CD4-positive, alpha-beta T cell treated with Interleukin-6 at 100 ng/mL for 8 hours (primary cell): ENCODE results near the gene DNAH2.

Experiments used
- DNase-seq: peaks from one replicate; pipeline ENCODE4 v3.0.0-alpha.2; 2020; ENCODE audit warnings: mixed read lengths, low spot score

DNAH2 gene

GRCh38 chr17:7703584-7704479 is 13.7 kb upstream of the DNAH2 start:
- DNase-seq: no peak

DNA sequence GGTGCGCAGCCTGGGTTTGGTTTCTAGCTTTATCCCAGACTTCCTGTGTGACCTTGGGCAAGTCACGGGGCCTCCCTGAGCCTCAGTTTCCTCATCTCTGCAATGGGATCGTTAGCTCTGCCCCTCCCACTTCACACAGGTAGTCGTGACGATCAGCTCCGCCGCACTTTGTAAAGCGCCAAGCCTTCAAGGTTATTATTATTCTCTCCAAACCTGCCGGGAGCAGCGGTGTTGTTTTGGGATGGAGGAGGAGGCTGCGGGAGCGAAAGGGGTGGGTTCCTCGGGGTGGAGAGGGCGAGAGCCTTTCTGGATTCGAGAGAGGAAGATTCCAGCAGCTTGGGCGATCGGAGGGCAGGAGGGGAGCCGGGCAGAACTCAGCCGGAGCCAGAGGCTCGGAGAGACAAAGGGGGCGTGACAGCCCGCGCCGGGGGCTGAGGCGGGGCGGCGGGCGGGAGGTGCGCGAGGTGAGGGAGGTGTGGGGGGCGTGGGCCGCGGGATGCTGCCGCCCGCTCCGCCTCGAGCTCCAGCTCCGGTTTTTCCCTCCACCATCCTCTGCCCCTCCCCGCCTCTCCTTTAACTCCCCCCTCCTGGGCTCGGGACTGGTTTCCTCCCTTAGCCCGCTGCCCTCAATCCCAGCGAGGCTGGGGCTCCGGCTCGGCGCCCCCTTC is 12.8 kb upstream of the DNAH2 start, which contains the start of gene EFNB3:
Gene EFNB3, plus strand, starts transcription at position 602 of the 668 bp plus-strand sequence. CDS start 397 bp downstream, outside the sequence.
- DNase-seq: no peak

DNA sequence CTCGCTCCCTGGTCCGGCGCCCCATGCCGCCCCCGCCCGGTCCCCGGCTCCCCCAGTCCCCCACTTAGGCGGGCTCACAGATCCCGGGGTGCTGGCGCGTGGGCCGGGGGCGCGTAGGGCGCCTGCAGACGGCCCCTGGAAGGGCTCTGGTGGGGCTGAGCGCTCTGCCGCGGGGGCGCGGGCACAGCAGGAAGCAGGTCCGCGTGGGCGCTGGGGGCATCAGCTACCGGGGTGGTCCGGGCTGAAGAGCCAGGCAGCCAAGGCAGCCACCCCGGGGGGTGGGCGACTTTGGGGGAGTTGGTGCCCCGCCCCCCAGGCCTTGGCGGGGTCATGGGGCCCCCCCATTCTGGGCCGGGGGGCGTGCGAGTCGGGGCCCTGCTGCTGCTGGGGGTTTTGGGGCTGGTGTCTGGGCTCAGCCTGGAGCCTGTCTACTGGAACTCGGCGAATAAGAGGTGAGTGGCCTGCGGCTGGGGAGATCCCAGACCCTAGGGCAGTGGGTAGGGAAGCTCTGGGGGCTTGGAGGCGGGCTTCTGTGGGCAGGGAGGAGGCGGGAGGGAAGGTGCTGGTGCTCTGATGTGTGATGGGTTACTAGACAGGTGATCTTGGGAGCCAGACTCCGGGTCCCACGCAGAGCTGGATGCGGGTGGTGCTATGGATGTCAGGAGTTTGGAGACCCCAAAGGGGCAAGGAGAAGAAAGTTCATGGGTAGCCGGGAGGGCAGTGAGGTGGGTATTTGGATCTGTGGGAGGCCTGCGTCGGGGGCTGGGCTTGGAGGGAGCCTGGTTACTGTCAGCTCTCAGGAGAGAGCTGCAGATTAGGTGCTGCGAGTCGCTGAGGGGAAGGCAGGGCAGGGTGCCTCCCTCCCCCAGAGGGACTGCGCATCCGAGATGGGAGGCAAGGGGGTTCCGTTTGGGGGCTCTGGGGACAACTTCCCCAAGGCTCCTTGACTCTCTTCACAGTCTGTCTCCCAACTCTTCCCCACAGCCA is 12.0 kb upstream of the DNAH2 start:
- no peak for DNase-seq

DNA sequence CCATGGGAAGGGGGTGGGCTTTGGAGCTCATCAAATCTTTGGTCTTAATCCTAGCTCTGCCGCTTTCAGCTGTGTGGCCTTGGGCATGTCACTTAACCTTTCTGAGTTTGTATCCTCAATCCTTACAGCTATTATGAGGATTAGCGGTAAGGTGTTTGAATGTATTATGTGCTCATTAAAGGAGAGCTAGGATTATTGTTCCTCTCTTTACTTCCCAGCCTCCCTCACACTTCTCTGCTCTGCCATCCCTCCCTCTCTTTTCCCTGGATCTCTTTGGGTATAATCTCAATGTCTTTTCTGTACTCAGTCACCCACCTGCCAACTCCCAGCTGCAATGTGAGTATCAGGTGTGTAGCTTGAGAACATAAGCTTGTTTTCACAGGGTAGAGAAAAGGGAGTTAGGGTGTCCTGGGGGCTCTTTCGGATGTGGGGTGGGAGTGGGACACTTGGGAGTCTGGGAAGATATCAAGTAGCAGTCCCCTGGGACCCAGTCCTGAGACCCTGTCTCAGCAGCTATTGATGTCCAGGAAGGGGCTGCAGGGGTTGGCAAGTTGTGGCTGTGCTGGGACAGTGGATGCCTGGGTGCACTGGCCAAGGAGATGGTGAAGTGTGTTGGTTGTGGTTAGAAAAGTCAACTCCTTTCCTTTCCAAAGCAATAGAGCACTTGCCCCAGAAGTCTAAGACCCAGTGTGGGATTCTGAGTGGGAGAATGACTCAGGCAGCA is 10.8 kb upstream of the DNAH2 start:
- no peak for DNase-seq

DNA sequence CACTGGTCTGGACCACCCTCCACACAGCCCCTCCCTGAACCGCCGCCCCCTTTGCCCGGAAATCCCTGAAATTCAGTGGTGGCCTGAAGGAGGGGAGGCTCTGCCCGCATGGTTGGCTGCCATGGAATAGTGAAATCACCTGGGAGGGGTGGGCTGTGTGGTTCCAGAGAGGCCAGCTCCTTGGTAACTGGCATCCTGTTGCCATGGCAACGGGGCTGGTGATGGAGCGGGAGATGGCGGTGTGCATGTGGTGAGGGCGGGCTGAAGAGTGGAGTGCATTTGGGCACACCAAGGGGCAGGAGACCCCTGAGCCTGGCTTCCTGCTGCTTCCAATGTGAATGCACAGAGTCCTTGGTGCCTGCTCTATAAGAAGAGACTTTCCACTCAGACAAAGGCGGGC is 10.1 kb upstream of the DNAH2 start:
- DNase-seq: no peak

GRCh38 chr17:7707858-7708750 is 9.4 kb upstream of the DNAH2 start:
- no peak for DNase-seq

GRCh38 chr17:7709031-7709430 is 8.5 kb upstream of the DNAH2 start:
- DNase-seq: no peak

- no peak for DNase-seq
Observed at GRCh38 chr17:7710301-7710700, 7.2 kb upstream of the DNAH2 start.

GRCh38 chr17:7711051-7711755 is 6.3 kb upstream of the DNAH2 start:
- no peak for DNase-seq

DNA sequence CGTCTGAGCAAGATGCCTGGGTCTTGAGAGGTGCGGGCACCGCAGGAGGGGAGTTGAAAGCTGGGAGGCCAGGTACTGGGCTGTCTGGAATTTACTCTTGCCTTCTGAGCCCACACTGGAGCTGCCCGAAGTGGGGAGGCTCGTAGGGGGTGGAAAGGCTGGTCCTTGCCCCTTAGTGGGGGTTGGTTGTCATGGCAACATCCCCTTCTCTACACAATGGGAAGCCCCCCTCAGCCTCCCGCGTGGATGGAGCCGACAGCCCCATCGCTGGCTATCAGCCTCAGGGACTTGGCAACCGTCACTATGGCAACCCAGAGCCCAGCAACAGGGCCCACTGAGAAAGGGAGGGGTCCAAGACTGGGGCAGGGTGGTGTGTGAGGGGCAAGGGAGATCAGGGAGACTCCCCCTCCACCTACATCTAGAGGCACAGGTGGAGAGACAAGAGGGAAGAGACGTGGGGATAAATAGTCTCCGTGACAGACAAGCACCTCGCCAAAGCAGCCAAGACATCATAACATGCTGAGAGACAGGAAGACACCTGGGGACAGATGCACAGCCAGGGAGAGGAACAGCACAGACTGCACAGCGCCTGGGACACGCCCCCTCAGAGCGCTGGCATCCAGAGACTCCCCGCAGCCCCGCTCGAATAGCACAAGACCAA is 5.3 kb upstream of the DNAH2 start:
- no peak for DNase-seq

- no peak for DNase-seq
Observed at GRCh38 chr17:7713782-7714181, 3.8 kb upstream of the DNAH2 start.

GRCh38 chr17:7714721-7715594 is 2.6 kb upstream of the DNAH2 start:
- no peak for DNase-seq

DNA sequence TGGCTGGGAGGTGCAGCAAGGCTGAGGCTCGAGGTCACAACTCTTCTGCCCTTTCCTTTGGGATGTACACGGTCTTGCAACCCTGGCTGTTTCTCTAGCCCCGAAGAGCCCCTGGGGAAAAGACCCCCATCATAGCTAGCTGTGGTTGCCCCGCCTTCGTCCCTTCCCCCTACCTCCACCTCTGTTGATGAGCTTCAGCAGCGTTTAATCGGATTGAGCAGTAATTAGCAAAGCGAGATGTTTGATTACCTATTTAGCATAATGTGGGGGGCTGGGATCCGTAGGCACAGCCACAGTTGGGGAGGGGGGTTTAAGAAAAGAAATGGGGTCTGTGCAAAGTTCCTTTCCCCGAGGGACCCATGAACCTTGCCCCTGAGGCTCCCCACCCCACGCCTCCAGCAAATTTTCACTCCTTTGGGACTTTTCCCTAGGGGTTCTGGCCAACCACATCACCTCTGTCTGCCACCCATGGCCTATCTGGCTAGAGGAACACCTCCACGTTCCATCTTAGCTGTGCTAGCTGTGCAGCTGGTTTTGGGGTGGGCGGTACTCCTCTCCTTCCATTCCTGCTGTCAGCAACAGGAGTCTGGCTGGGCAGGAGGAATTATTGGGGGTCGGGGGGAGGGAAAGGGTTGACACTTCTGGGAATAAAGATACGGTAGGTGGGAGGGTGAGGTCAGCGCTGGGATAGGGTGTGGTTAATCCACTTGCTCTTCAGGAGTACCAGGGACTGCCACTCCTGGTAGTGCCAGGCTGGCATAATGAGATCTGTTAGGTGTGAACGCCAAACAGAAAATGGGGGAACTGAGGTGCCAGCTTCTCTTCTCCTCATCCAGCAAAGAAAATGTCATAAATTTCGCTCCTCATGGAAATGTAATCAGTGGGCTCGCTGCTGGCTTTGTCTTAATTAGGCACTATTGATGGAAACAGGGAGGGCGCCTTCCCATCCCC is 1.3 kb upstream of the DNAH2 start:
- DNase-seq: no peak

DNA sequence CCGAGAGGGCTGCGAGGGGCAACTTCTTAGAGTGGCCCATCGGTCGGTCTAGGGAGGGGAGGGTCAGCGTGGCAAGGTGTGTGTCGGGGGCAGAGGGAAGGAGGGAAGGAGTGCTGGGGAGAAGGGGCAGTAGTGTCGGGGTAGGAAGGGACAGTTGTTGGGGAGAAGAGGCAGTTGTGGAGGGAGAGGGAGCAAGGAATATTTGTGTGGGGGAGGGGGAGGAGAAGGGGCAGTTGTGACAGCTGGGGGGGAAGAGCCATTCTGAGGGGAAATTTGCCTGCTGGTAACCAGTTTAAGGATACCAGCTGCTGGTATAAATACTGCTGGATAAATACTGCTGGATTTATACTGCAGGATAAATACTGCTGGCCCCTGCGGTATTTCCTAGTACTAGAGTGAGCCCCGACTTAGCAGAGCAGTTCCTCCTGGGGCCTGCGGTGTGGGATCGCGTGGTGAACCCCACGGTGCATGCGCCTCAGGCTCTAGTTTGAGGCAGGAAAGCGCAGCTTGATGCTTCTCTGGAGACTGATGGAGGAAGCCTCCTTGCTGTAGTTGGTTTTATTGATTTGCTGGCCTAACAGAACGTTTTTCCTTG is 309 bp downstream of the DNAH2 start:
- DNase-seq: peak; percentile 14

GRCh38 chr17:7719661-7720060 is 2.1 kb downstream of the DNAH2 start:
- DNase-seq: no peak

- no peak for DNase-seq
Observed at GRCh38 chr17:7720125-7720524, 2.6 kb downstream of the DNAH2 start.

- DNase-seq: no peak
Observed at GRCh38 chr17:7721612-7722011, 4.1 kb downstream of the DNAH2 start.
